Trophoblast cell (in vitro differentiated cells and primary cell): ENCODE measurements around the gene KMT5B.
A peak's percentile ranks its signal among the peaks of the same experiment; 100 is the strongest.

ENCODE experiments used
- DNase-seq, 2 donors: peaks; one replicate each; pipeline ENCODE4 v3.0.0-alpha.2; 2016
- H2AFZ ChIP-seq: 2 replicates; pipeline ENCODE4 v1.6.1; 2013; ENCODE audit warnings: low read length, moderate library complexity, mild to moderate bottlenecking; ENCODE audit not compliant: insufficient read depth, poor library complexity
- H2AK5ac ChIP-seq: 2 replicates; pipeline ENCODE4 v1.6.1; 2013; ENCODE audit warnings: mild to moderate bottlenecking, low read length
- H2BK120ac ChIP-seq: 2 replicates; pipeline ENCODE4 v1.6.1; 2013; ENCODE audit warnings: low read length, mild to moderate bottlenecking, moderate library complexity; ENCODE audit not compliant: insufficient read depth, poor library complexity
- H2BK12ac ChIP-seq: 2 replicates; pipeline ENCODE4 v1.6.1; 2013; ENCODE audit warnings: mild to moderate bottlenecking, low read length, moderate library complexity
- H2BK5ac ChIP-seq: 2 replicates; pipeline ENCODE4 v1.6.1; 2013; ENCODE audit warnings: low read length, low read depth, moderate library complexity, mild to moderate bottlenecking; ENCODE audit not compliant: poor library complexity
- H3K14ac ChIP-seq: 2 replicates; pipeline ENCODE4 v1.6.1; 2013; ENCODE audit warnings: mild to moderate bottlenecking, low read length
- H3K18ac ChIP-seq: 2 replicates; pipeline ENCODE4 v1.6.1; 2013; ENCODE audit warnings: mild to moderate bottlenecking, low read length
- H3K23ac ChIP-seq: 2 replicates; pipeline ENCODE4 v1.6.1; 2013; ENCODE audit warnings: low read length
- H3K27ac ChIP-seq: 2 replicates; pipeline ENCODE4 v1.5.1; 2013; ENCODE audit warnings: low read depth, mild to moderate bottlenecking, inconsistent platforms, low read length, moderate library complexity
- H3K27me3 ChIP-seq: 2 replicates; pipeline ENCODE4 v1.6.1; 2013; ENCODE audit warnings: inconsistent platforms, mild to moderate bottlenecking, low read length, moderate library complexity; ENCODE audit not compliant: insufficient read depth
- H3K36me3 ChIP-seq, 2 experiments: 1 replicate in 1 of 2; 2 replicates in 1 of 2; pipeline ENCODE4 v1.6.1; 2013; ENCODE audit warnings: low read length in 2 of 2, mild to moderate bottlenecking in 2 of 2, moderate library complexity in 1 of 2; ENCODE audit not compliant: insufficient read depth in 2 of 2, control insufficient read depth in 1 of 2
- H3K4ac ChIP-seq: 2 replicates; pipeline ENCODE4 v1.6.1; 2013; ENCODE audit warnings: low read depth, mild to moderate bottlenecking, low read length, moderate library complexity
- H3K4me1 ChIP-seq, 2 experiments: 1 replicate in 1 of 2; 2 replicates in 1 of 2; pipeline ENCODE4 v1.6.1; 2013; ENCODE audit warnings: low read length in 2 of 2, mild to moderate bottlenecking in 2 of 2, moderate library complexity in 1 of 2; ENCODE audit not compliant: insufficient read depth in 2 of 2, control insufficient read depth in 1 of 2
- H3K4me2 ChIP-seq: 2 replicates; pipeline ENCODE4 v1.6.1; 2013; ENCODE audit warnings: inconsistent platforms, mild to moderate bottlenecking, low read length, moderate library complexity
- H3K4me3 ChIP-seq: 2 replicates; pipeline ENCODE4 v1.5.1; 2013; ENCODE audit warnings: mild to moderate bottlenecking, low read depth, low read length, inconsistent platforms
- H3K79me1 ChIP-seq: one replicate; pipeline ENCODE4 v1.6.1; 2013; ENCODE audit warnings: low read length
- H3K79me2 ChIP-seq: 2 replicates; pipeline ENCODE4 v1.6.1; 2013; ENCODE audit warnings: low read length, mild to moderate bottlenecking; ENCODE audit not compliant: control insufficient read depth, insufficient read depth, poor library complexity
- H3K9ac ChIP-seq: 2 replicates; pipeline ENCODE4 v1.6.1; 2013; ENCODE audit warnings: mild to moderate bottlenecking, low read length
- H3K9me3 ChIP-seq: 2 replicates; pipeline ENCODE4 v1.6.1; 2013; ENCODE audit warnings: low read depth, mild to moderate bottlenecking, control low read depth, inconsistent platforms, low read length; ENCODE audit not compliant: insufficient read depth
- H4K12ac ChIP-seq: 2 replicates; pipeline ENCODE4 v1.6.1; 2013; ENCODE audit warnings: low read depth, mild to moderate bottlenecking, low read length, moderate library complexity
- H4K8ac ChIP-seq: 2 replicates; pipeline ENCODE4 v1.6.1; 2013; ENCODE audit warnings: low read depth, mild to moderate bottlenecking, low read length, moderate library complexity
- H4K91ac ChIP-seq: one replicate; pipeline ENCODE4 v1.6.1; 2013; ENCODE audit warnings: low read depth, mild to moderate bottlenecking, low read length, moderate library complexity
- WGBS: extraction: QIAGEN DNeasy Blood & Tissue Kit; methylation state at CpG from one replicate; pipeline ENCODE4 v1.1.7; 2013; ENCODE audit warnings: missing lambda C conversion rate; ENCODE audit not compliant: insufficient read length, insufficient coverage; ENCODE audit errors: extremely low coverage; 5-methylcytosine and 5-hydroxymethylcytosine counted together

KMT5B gene

GRCh38 chr11:68135161-68135560 lies 77.9 kb downstream of the KMT5B start:
- H3K4me1 ChIP-seq, result no peaks in the 10 kb centered on the region
- no peak overlapping the region for H2BK12ac ChIP-seq
- no peak overlapping the region for H3K23ac ChIP-seq
- no peak overlapping the region for H3K4me3 ChIP-seq
- H3K9ac ChIP-seq, result no peak overlapping the region
- no peaks in the 10 kb centered on the region for H3K27me3 ChIP-seq
- DNase-seq, result no peak
- H3K4ac ChIP-seq, result no peak overlapping the region
- no peak overlapping the region for H3K14ac ChIP-seq
- H3K79me2 ChIP-seq, result no peaks in the 10 kb centered on the region
- no peak overlapping the region for H2AK5ac ChIP-seq
- no peak overlapping the region for H4K91ac ChIP-seq
- H3K27ac ChIP-seq, result no peak overlapping the region
- no CpG with 5 or more reads among the region's 3 CpGs for WGBS
- H2BK5ac ChIP-seq, result no peak overlapping the region
- peaks cover 5% of the 10 kb centered on the region for H3K9me3 ChIP-seq
- no peak overlapping the region for H2AFZ ChIP-seq
- H3K4me2 ChIP-seq, result no peak overlapping the region
- H3K79me1 ChIP-seq, result no peaks in the 10 kb centered on the region
- H4K8ac ChIP-seq, result no peak overlapping the region
- H4K12ac ChIP-seq, result no peak overlapping the region
- no peaks in the 10 kb centered on the region for H3K36me3 ChIP-seq
- H2BK120ac ChIP-seq, result no peak overlapping the region
- H3K18ac ChIP-seq, result no peak overlapping the region

- Histone ChIP-seq H4K8ac (no peak overlapping the region), H2AFZ (no peak overlapping the region), H3K18ac (no peak overlapping the region), H3K4me3 (no peak overlapping the region), H3K14ac (no peak overlapping the region), H3K27ac (no peak overlapping the region), H2BK12ac (no peak overlapping the region), H3K79me2 (no peaks in the 10 kb centered on the region), H3K36me3 (no peaks in the 10 kb centered on the region), H4K91ac (no peak overlapping the region), H3K23ac (no peak overlapping the region), H3K4me1 (peaks cover 2 to 3% of the 10 kb centered on the region in 2 experiments), H2BK5ac (no peak overlapping the region), H2AK5ac (no peak overlapping the region), H4K12ac (no peak overlapping the region), H3K4ac (no peak overlapping the region), H3K9ac (no peak overlapping the region), H3K79me1 (peaks cover 2% of the 10 kb centered on the region), H3K9me3 (peaks cover 7% of the 10 kb centered on the region), H2BK120ac (no peak overlapping the region), H3K4me2 (no peak overlapping the region), H3K27me3 (no peaks in the 10 kb centered on the region)
- WGBS, result no CpG with 5 or more reads among the region's 2 CpGs
- no peak for DNase-seq
Measured at GRCh38 chr11:68133761-68134160, 79.3 kb downstream of the KMT5B start.

GRCh38 chr11:68130121-68130520 lies 83.0 kb downstream of the KMT5B start:
- H2BK120ac ChIP-seq, result no peak overlapping the region
- H3K14ac ChIP-seq, result no peak overlapping the region
- no peak overlapping the region for H3K4ac ChIP-seq
- peaks cover 13% of the 10 kb centered on the region for H3K79me1 ChIP-seq
- no peak overlapping the region for H2AFZ ChIP-seq
- no peaks in the 10 kb centered on the region for H3K27me3 ChIP-seq
- no peak overlapping the region for H4K91ac ChIP-seq
- DNase-seq, result no peak
- WGBS, result no CpG with 5 or more reads among the region's 1 CpG
- H3K27ac ChIP-seq, result no peak overlapping the region
- no peak overlapping the region for H2AK5ac ChIP-seq
- H3K9ac ChIP-seq, result no peak overlapping the region
- H4K12ac ChIP-seq, result no peak overlapping the region
- no peak overlapping the region for H3K4me2 ChIP-seq
- peaks cover 8% of the 10 kb centered on the region for H3K9me3 ChIP-seq
- no peak overlapping the region for H3K4me3 ChIP-seq
- H3K4me1 ChIP-seq, result peaks cover 14 to 16% of the 10 kb centered on the region in 2 experiments
- no peak overlapping the region for H3K23ac ChIP-seq
- H2BK12ac ChIP-seq, result no peak overlapping the region
- no peak overlapping the region for H4K8ac ChIP-seq
- H2BK5ac ChIP-seq, result no peak overlapping the region
- peaks cover 5% of the 10 kb centered on the region for H3K79me2 ChIP-seq
- no peaks in the 10 kb centered on the region for H3K36me3 ChIP-seq
- H3K18ac ChIP-seq, result no peak overlapping the region

GRCh38 chr11:68128682-68129327 lies 84.3 kb downstream of the KMT5B start:
- H2AK5ac ChIP-seq, result no peak overlapping the region
- H3K18ac ChIP-seq, result no peak overlapping the region
- peak overlapping the region; percentile 60 for H3K4me2 ChIP-seq
- no peak overlapping the region for H2AFZ ChIP-seq
- peaks cover 14 to 16% of the 10 kb centered on the region in 2 experiments for H3K4me1 ChIP-seq
- H3K36me3 ChIP-seq, result no peaks in the 10 kb centered on the region
- H3K9me3 ChIP-seq, result peaks cover 8% of the 10 kb centered on the region
- H4K91ac ChIP-seq, result no peak overlapping the region
- DNase-seq, result peak; percentile 91 to 92
- H3K27ac ChIP-seq, result no peak overlapping the region
- H4K8ac ChIP-seq, result no peak overlapping the region
- peak overlapping the region; percentile 22 for H2BK5ac ChIP-seq
- no peak overlapping the region for H3K23ac ChIP-seq
- H3K14ac ChIP-seq, result peak overlapping the region; percentile 41
- no peak overlapping the region for H2BK120ac ChIP-seq
- no CpG with 5 or more reads among the region's 15 CpGs for WGBS
- peak overlapping the region; percentile 59 for H2BK12ac ChIP-seq
- H3K9ac ChIP-seq, result no peak overlapping the region
- H3K27me3 ChIP-seq, result no peaks in the 10 kb centered on the region
- no peak overlapping the region for H3K4ac ChIP-seq
- peaks cover 5% of the 10 kb centered on the region for H3K79me2 ChIP-seq
- peak overlapping the region; percentile 27 for H4K12ac ChIP-seq
- peak overlapping the region; percentile 46 for H3K4me3 ChIP-seq
- peaks cover 13% of the 10 kb centered on the region for H3K79me1 ChIP-seq
